ENCODE measurements around the gene KLF16. TPM values are rescaled to one million over a fixed set of nuclear protein-coding genes. Genes with fewer than 3 reads are reported as not detected.

KLF16 gene
- total and polyA plus RNA-seq, 9 of the 15 experiments (the other 6 are each of a cell fraction or from before 2014, with no cell fraction given): 0.04 to 60.4 (median 6.8) TPM

DNA sequence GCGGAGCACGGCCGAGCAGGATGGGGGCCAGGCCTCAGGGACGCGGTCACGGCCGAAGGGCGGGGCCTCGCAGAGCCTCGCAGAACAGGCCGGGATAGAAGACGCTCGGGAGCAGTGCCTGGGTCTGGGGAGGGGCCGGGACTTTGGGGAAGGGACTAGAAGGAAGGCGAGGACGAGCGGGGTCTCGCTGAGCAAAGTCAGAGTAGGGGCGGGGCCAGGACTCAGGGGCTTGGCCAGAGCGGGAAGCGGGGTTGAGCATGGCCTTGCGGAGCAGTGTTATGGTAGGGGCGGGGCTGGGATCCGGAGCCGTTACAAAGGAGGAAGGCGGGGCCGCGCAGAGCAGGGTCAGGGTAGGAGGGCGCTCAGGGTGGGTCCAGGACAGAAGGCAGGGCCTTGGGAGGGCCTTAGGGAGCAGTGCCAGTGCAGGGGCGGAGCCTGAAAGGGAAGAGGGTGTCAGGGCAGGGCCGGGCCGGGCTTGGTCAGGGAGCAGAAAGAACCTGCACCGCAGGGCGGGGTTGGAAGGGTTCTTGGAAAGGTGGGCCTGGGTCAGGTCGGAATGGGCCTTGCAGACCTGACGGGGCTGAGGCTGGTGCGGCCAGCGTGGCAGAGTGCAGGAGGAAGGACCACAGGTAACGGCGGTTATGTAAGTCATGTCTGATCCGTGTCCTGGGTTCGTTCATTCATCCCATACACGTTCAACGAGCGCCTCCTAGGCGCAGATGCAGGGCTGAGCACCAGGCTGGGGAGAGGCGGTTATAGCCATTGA is 50.8 kb downstream of the KLF16 start (continued):
- TF ChIP-seq IRF2 (CRISPR knock-in tag; IDR thresholded peaks at IDR 0.05) (no peak), STAT5B (CRISPR knock-in tag; IDR thresholded peaks at IDR 0.05) (no peak), BRF1 (IDR thresholded peaks at IDR 0.05; ENCODE audit: borderline replicate concordance, extremely low read depth, insufficient read length) (no peak), PTRF (tag; IDR thresholded peaks at IDR 0.05) (no peak), ZC3H8 (IDR thresholded peaks at IDR 0.05) (no peak), TARDBP (IDR thresholded peaks at IDR 0.05) (no peak), ZEB2 (IDR thresholded peaks at IDR 0.05) (peak; percentile 66; the same call in 1 of the 2 replicates), SIN3A (IDR thresholded peaks at IDR 0.05; ENCODE audit: borderline replicate concordance in 2 of 2, control insufficient read depth in 1 of 2, low read depth in 2 of 2, low read length in 2 of 2) (no peak), MEIS2 (IDR thresholded peaks at IDR 0.05; ENCODE audit: partially characterized antibody) (no peak), E2F4 (CRISPR knock-in tag; IDR thresholded peaks at IDR 0.05; ENCODE audit: low read depth) (no peak), SREBF1 (IDR thresholded peaks at IDR 0.05; ENCODE audit: borderline replicate concordance, low read depth, low read length) (no peak), CREB1 (IDR thresholded peaks at IDR 0.05) (no peak), CREB1 (CRISPR knock-in tag; IDR thresholded peaks at IDR 0.05) (peak; percentile 51; the same call in 1 of the 2 replicates), NFATC3 (IDR thresholded peaks at IDR 0.05) (no peak), PRMT5 (CRISPR knock-in tag; IDR thresholded peaks at IDR 0.05) (no peak), KDM4B (IDR thresholded peaks at IDR 0.05; ENCODE audit: borderline replicate concordance in 2 of 2, low read depth in 1 of 2) (no peak; a peak in 1 of 4 replicates), PML (IDR thresholded peaks at IDR 0.05; ENCODE audit: low read length) (no peak)
- TF ChIP-seq, protein P1, sequence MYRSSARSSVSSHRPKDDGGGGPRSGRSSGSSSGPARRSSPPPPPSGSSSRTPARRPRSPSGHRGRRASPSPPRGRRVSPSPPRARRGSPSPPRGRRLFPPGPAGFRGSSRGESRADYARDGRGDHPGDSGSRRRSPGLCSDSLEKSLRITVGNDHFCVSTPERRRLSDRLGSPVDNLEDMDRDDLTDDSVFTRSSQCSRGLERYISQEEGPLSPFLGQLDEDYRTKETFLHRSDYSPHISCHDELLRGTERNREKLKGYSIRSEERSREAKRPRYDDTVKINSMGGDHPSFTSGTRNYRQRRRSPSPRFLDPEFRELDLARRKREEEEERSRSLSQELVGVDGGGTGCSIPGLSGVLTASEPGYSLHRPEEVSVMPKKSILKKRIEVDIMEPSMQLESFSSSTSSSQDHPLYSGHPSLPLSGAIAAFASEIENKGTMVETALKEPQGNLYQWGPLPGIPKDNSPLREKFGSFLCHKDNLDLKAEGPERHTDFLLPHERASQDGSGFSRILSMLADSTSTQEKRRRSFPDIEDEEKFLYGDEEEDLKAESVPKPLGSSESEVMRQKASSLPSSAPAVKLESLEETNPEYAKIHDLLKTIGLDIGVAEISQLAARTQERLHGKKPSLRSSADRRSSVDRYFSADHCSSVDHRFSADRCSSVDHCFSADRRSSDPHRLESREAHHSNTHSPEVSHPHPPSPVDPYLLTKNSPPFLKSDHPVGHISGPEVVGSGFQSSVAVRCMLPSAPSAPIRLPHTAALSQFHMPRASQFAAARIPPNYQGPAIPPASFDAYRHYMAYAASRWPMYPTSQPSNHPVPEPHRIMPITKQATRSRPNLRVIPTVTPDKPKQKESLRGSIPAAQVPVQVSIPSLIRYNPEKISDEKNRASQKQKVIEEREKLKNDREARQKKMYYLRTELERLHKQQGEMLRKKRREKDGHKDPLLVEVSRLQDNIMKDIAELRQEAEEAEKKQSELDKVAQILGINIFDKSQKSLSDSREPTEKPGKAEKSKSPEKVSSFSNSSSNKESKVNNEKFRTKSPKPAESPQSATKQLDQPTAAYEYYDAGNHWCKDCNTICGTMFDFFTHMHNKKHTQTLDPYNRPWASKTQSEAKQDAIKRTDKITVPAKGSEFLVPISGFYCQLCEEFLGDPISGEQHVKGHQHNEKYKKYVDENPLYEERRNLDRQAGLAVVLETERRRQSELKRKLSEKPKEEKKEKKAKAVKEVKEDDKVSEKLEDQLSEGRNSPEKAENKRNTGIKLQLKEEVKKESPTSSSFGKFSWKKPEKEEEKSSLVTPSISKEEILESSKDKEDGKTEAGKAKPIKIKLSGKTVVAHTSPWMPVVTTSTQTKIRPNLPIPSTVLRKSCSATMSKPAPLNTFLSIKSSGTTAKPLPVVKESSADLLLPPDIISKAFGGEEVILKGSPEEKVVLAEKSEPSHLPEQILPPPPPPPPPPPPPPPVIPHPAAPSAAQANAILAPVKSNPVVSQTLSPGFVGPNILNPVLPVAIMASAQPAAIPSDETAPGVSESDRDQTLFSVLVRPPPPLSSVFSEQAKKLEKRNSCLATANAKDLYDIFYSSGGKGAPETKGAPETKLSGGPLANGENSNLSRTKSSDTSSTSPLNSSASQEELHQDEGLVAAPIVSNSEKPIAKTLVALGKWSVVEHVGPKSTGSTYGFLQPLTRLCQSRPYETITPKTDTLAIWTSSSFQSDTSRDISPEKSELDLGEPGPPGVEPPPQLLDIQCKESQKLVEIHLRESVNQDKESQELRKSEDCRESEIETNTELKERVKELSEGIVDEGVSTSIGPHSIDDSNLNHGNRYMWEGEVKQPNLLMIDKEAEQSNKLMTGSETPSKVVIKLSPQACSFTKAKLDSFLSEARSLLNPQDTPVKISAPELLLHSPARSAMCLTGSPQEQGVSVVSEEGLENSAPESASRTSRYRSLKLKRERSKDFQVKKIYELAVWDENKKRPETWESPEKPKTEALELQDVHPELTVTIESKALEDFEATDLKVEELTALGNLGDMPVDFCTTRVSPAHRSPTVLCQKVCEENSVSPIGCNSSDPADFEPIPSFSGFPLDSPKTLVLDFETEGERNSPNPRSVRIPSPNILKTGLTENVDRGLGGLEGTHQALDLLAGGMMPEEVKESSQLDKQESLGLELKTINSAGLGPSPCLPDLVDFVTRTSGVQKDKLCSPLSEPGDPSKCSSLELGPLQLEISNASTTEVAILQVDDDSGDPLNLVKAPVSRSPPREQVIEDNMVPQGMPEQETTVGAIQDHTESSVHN (IDR thresholded peaks at IDR 0.05; ENCODE audit: borderline replicate concordance in 1 of 2, low read depth in 1 of 2): no peak
- TF ChIP-seq, protein P2, sequence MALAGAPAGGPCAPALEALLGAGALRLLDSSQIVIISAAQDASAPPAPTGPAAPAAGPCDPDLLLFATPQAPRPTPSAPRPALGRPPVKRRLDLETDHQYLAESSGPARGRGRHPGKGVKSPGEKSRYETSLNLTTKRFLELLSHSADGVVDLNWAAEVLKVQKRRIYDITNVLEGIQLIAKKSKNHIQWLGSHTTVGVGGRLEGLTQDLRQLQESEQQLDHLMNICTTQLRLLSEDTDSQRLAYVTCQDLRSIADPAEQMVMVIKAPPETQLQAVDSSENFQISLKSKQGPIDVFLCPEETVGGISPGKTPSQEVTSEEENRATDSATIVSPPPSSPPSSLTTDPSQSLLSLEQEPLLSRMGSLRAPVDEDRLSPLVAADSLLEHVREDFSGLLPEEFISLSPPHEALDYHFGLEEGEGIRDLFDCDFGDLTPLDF (CRISPR knock-in tag; IDR thresholded peaks at IDR 0.05): peak; percentile 81
